B cell (primary cell): ENCODE measurements around the gene TRPM8. TPM values are rescaled to one million over a fixed set of nuclear protein-coding genes. Genes with fewer than 3 reads are reported as not detected.

Experiments used
- ATAC-seq: fragments of 200-7000 bp; cut with Tn5 transposase; one replicate; pipeline ENCODE4 v1.10.0; 2021; ENCODE audit warnings: low read depth, mild to moderate bottlenecking, moderate number of reproducible peaks, moderate library complexity
- CTCF ChIA-PET: fragments of 350-600 bp; sonication (Branson Sonifier 250); formaldehyde crosslinking; loops from one replicate; lab custom pipeline; 2021; ENCODE audit warnings: antibody characterized with exemption, inconsistent platforms; lab: Charles Lee
- POLR2A ChIA-PET: fragments of 350-600 bp; sonication (Branson Sonifier 250); formaldehyde crosslinking; loops from one replicate; lab custom pipeline; 2021; ENCODE audit warnings: antibody characterized with exemption; lab: Charles Lee
- DNase-seq: peaks from one replicate; pipeline ENCODE4 v3.0.0; 2013
- H2AFZ ChIP-seq: 2 replicates; pipeline ENCODE4 v1.6.1; 2012; ENCODE audit warnings: mild to moderate bottlenecking, low read depth, low read length; ENCODE audit not compliant: insufficient read depth, poor library complexity, severe bottlenecking
- H3K27ac ChIP-seq, 2 donors: 1 replicate in 1 of 2; 2 replicates in 1 of 2; pipeline ENCODE4 v1.5.1; 2012 to 2013; ENCODE audit warnings: low read length in 2 of 2, mild to moderate bottlenecking in 2 of 2, moderate library complexity in 1 of 2
- H3K27me3 ChIP-seq, 4 experiments: fragments of 200-600 bp in 1 of 4; sonication (generic) in 1 of 4; replicated peaks in 1 of 4; 1 replicate in 2 of 4; 2 replicates in 2 of 4; pipeline versions ENCODE4 v1.6.1 to v1.7.0; 2013 to 2016; ENCODE audit warnings: low read length in 3 of 4, mild to moderate bottlenecking in 2 of 4, mixed read lengths in 1 of 4, moderate library complexity in 1 of 4; ENCODE audit not compliant: insufficient read depth in 4 of 4, control insufficient read depth in 3 of 4; ENCODE audit errors: control extremely low read depth in 1 of 4
- H3K36me3 ChIP-seq, 2 experiments: replicated peaks in 1 of 2; 1 replicate in 1 of 2; 2 replicates in 1 of 2; pipeline versions ENCODE4 v1.6.1 to v1.7.1; 2013; ENCODE audit warnings: low read length in 1 of 2; ENCODE audit not compliant: insufficient read depth in 2 of 2, control insufficient read depth in 1 of 2; ENCODE audit errors: control extremely low read depth in 1 of 2, extremely low read depth in 1 of 2
- H3K4me1 ChIP-seq, 2 donors: fragments of 200-600 bp in 1 of 2; sonication (generic) in 1 of 2; 1 replicate in 1 of 2; 2 replicates in 1 of 2; pipeline versions ENCODE4 v1.5.1 to v1.6.1; 2013 to 2017; ENCODE audit warnings: low read length in 2 of 2; ENCODE audit not compliant: control insufficient read depth in 2 of 2, insufficient read depth in 2 of 2
- H3K4me2 ChIP-seq: replicated peaks from 2 replicates; pipeline ENCODE3; 2012; ENCODE audit warnings: mild to moderate bottlenecking, low read depth, low read length; ENCODE audit not compliant: poor library complexity, severe bottlenecking
- H3K4me3 ChIP-seq, 5 experiments: fragments of 200-600 bp in 1 of 5; sonication (generic) in 1 of 5; 1 replicate in 3 of 5; 2 replicates in 2 of 5; pipeline versions ENCODE4 v1.5.1 to v1.7.0; 2011 to 2016; ENCODE audit warnings: low read length in 4 of 5, mild to moderate bottlenecking in 4 of 5, low read depth in 2 of 5, control low read depth in 1 of 5, moderate library complexity in 1 of 5; ENCODE audit not compliant: insufficient read depth in 1 of 5; ENCODE audit errors: control extremely low read depth in 1 of 5, extremely low read depth in 1 of 5
- H3K79me2 ChIP-seq: fragments of 200-600 bp; sonication (generic); one replicate; pipeline ENCODE4 v1.6.0; 2016; ENCODE audit warnings: low read length; ENCODE audit not compliant: control insufficient read depth, insufficient read depth
- H3K9ac ChIP-seq: fragments of 200-600 bp; sonication (generic); 2 replicates; pipeline ENCODE4 v1.6.1; 2017; ENCODE audit warnings: mild to moderate bottlenecking, low read length, moderate library complexity
- H3K9me3 ChIP-seq, 3 donors: one replicate each; pipeline versions ENCODE4 v1.6.1 to v1.7.1; 2013; ENCODE audit warnings: low read length in 2 of 3; ENCODE audit not compliant: control insufficient read depth in 2 of 3, insufficient read depth in 1 of 3; ENCODE audit errors: control extremely low read depth in 1 of 3
- H4K20me1 ChIP-seq: 2 replicates; pipeline ENCODE4 v1.6.0; 2012; ENCODE audit warnings: mild to moderate bottlenecking, low read length; ENCODE audit not compliant: insufficient read depth, control insufficient read depth, poor library complexity, severe bottlenecking
- H3K27ac Mint-ChIP-seq: one replicate; pipeline ENCODE4 v1.8.0; 2021; ENCODE audit warnings: mixed read lengths
- H3K27me3 Mint-ChIP-seq: one replicate; pipeline ENCODE4 v1.8.0; 2021; ENCODE audit warnings: mixed read lengths
- H3K4me1 Mint-ChIP-seq: one replicate; pipeline ENCODE4 v1.8.0; 2021; ENCODE audit warnings: mixed read lengths
- H3K4me3 Mint-ChIP-seq: one replicate; pipeline ENCODE4 v1.8.0; 2021; ENCODE audit warnings: mixed read lengths
- H3K9me3 Mint-ChIP-seq: one replicate; pipeline ENCODE4 v1.8.0; 2022; ENCODE audit warnings: mixed read lengths; ENCODE audit not compliant: insufficient read depth
- EZH2 ChIP-seq: IDR thresholded peaks from 2 replicates; pipeline ENCODE4 v1.6.1; 2012; ENCODE audit warnings: borderline replicate concordance, low read depth, mild to moderate bottlenecking, moderate library complexity, low read length; ENCODE audit not compliant: insufficient read depth, poor library complexity, severe bottlenecking
- WGBS: methylation state at CpG from one replicate; pipeline ENCODE4 v1.1.5; 2013; ENCODE audit warnings: missing lambda C conversion rate; ENCODE audit not compliant: insufficient coverage; 5-methylcytosine and 5-hydroxymethylcytosine counted together
- intact Hi-C: fragments of 100-400 bp; cut with micrococcal nuclease; formaldehyde crosslinking; loops from one replicate; pipeline ENCODE4 v1.10.0; 2022
- polyA plus RNA-seq: library from polyadenylated mRNA; depleted of rRNA; stranded (reverse); fragments of >200 nt; gene quantifications from 2 replicates; pipeline ENCODE4 v1.2.3, GENCODE V29; 2012
- total RNA-seq, 2 donors: library from RNA; stranded (reverse); fragments of 120-200 nt in 1 of 2; gene quantifications; 1 replicate in 1 of 2; 2 replicates in 1 of 2; pipeline versions ENCODE4 v1.2.3 to v1.2.4, GENCODE V29; 2013 to 2022
- TF ChIP-seq, protein P1 (sequence below): fragments of 200-600 bp; IDR thresholded peaks from one replicate; pipeline ENCODE4 v1.8.0; 2022; ENCODE audit warnings: antibody characterized with exemption, mild to moderate bottlenecking

Gene TRPM8
- total and polyA plus RNA-seq, 2 donors (not counting 1 experiment from before 2014, with no cell fraction given): not detected

DNA sequence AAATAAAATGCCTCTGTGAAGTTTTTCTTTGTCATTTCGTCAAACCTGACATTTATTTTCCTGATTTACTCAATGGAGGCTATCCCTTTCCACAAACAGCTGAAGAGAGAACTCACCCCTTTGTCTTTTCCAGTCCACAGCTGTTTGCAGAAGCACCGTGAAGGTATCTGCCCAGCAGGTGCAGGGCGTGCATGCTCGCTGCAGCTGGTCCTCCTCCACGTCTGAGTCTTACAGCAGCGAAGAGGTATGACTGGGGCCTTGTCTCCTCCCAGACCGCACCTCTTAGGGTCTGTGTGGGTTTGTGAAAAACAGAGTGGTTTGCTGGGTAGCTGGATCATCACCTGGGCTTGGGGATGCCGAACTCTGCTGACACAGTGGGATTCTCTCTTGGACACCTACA, 143.1 kb downstream of the TRPM8 start:
- ATAC-seq: no peak
- no peak overlapping the region for H3K27ac ChIP-seq
- no peak overlapping the region for H2AFZ ChIP-seq
- ChIA-PET CTCF (no interaction called here), POLR2A (no interaction called here)
- no peaks in the 10 kb centered on the region for H4K20me1 ChIP-seq
- H3K27me3 ChIP-seq: peaks cover 0 to 10% (median 0%) of the 10 kb centered on the region in 4 experiments
- Mint-ChIP-seq H3K27me3 (peaks cover 54% of the 10 kb centered on the region), H3K4me1 (no peaks in the 10 kb centered on the region), H3K4me3 (no peak overlapping the region), H3K27ac (no peak overlapping the region), H3K9me3 (no peaks in the 10 kb centered on the region)
- TF ChIP-seq EZH2: no peak
- TF ChIP-seq, protein P1, sequence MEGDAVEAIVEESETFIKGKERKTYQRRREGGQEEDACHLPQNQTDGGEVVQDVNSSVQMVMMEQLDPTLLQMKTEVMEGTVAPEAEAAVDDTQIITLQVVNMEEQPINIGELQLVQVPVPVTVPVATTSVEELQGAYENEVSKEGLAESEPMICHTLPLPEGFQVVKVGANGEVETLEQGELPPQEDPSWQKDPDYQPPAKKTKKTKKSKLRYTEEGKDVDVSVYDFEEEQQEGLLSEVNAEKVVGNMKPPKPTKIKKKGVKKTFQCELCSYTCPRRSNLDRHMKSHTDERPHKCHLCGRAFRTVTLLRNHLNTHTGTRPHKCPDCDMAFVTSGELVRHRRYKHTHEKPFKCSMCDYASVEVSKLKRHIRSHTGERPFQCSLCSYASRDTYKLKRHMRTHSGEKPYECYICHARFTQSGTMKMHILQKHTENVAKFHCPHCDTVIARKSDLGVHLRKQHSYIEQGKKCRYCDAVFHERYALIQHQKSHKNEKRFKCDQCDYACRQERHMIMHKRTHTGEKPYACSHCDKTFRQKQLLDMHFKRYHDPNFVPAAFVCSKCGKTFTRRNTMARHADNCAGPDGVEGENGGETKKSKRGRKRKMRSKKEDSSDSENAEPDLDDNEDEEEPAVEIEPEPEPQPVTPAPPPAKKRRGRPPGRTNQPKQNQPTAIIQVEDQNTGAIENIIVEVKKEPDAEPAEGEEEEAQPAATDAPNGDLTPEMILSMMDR: no peak
- H3K4me2 ChIP-seq: no peak overlapping the region
- WGBS: 88% methylated on average over 7 of the region's 8 CpGs
- H3K4me1 ChIP-seq: no peaks in the 10 kb centered on the region
- H3K36me3 ChIP-seq: no peaks in the 10 kb centered on the region
- intact Hi-C loops: no loop called here
- H3K9ac ChIP-seq: no peak overlapping the region
- H3K4me3 ChIP-seq: no peak overlapping the region
- DNase-seq: no peak
- no peaks in the 10 kb centered on the region for H3K79me2 ChIP-seq
- H3K9me3 ChIP-seq: peaks cover 0 to 1% (median 0%) of the 10 kb centered on the region in 3 donors

DNA sequence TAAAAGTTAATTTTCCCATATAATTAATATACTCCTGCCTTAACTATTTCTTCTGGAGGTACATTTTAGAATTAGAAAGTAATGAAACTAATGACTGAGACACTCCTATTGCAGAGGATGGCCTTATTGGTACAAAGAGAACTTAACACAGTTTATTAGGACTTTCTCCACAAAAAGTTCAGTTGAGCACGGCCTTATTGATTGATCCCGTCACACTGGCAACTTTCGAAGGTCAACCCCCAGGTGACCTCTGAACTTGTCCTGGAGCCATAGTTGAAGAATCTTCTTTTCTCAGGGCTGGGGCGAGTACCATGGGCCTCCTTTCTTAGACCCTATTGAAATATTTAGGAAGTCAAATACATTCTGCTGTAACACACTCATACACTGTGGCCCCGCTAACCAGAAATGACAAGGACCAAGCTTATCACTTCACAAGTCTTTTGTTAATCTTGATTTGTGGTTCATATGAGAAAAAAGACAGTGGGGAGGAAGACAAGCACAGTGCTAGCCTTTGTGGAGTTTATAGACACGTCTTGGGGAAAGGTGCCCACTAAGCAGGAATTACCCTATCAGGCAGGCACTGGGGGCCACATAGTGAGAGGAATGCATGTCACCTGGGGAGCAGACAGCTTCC, 144.6 kb downstream of the TRPM8 start:
- ATAC-seq: no peak
- POLR2A ChIA-PET: no interaction called here

More for the DNA sequence above, 144.6 kb downstream of the TRPM8 start:
- Mint-ChIP-seq H3K4me1 (no peaks in the 10 kb centered on the region), H3K27me3 (peaks cover 55% of the 10 kb centered on the region), H3K4me3 (no peak overlapping the region), H3K27ac (no peak overlapping the region), H3K9me3 (no peaks in the 10 kb centered on the region)
- Histone ChIP-seq H2AFZ (no peak overlapping the region), H3K9ac (no peak overlapping the region), H3K27me3 (peaks cover 0 to 10% (median 0%) of the 10 kb centered on the region in 4 experiments), H4K20me1 (no peaks in the 10 kb centered on the region), H3K27ac (no peak overlapping the region), H3K4me1 (no peaks in the 10 kb centered on the region), H3K9me3 (peaks cover 0 to 1% (median 0%) of the 10 kb centered on the region in 3 donors), H3K79me2 (no peaks in the 10 kb centered on the region), H3K4me3 (no peak overlapping the region), H3K4me2 (no peak overlapping the region), H3K36me3 (no peaks in the 10 kb centered on the region)
- TF ChIP-seq, protein P1: no peak
- TF ChIP-seq EZH2: no peak
- CTCF ChIA-PET: interaction anchor here (0.6 kb wide), 1 partner anchor 129 kb away, joined by 3 read pairs; no protein-coding TSS in a partner anchor
- no peak for DNase-seq
- intact Hi-C loops: no loop called here
- 93% methylated on average over 3 of the region's 6 CpGs for WGBS
